Stomach (tissue), 9 donors: ENCODE results near the gene GRIK2. TPM values are rescaled to one million over a fixed set of nuclear protein-coding genes. Genes with fewer than 3 reads are reported as not detected.

Experiments used
- DNase-seq, 2 donors: peaks; one replicate each; pipeline versions ENCODE4 v3.0.0 to v3.0.0-alpha.2; 2013 to 2019
- H3K27ac ChIP-seq, 5 donors: fragments of 200-600 bp in 4 of 5; sonication (generic) in 4 of 5; one replicate each; pipeline ENCODE4 v1.5.1; 2013 to 2019; ENCODE audit warnings: mild to moderate bottlenecking in 1 of 5, moderate library complexity in 1 of 5
- H3K27me3 ChIP-seq, 3 donors: fragments of 200-600 bp; sonication (generic); one replicate each; pipeline ENCODE4 v1.5.1; 2017 to 2019; ENCODE audit warnings: mixed run types in 1 of 3
- H3K36me3 ChIP-seq, 4 donors: fragments of 200-600 bp; sonication (generic); 1 replicate in 3 of 4; 2 replicates in 1 of 4; pipeline ENCODE4 v1.5.1; 2016 to 2019
- H3K4me1 ChIP-seq, 4 donors: fragments of 200-600 bp; sonication (generic); one replicate each; pipeline ENCODE4 v1.5.1; 2016 to 2019
- H3K4me3 ChIP-seq, 4 donors: fragments of 200-600 bp; sonication (generic) in 3 of 4; one replicate each; pipeline ENCODE4 v1.5.1; 2016 to 2019; ENCODE audit warnings: mild to moderate bottlenecking in 1 of 4
- H3K9me3 ChIP-seq, 4 donors: fragments of 200-600 bp; sonication (generic); one replicate each; pipeline ENCODE4 v1.5.1; 2016 to 2019
- EP300 ChIP-seq: sonication (generic); formaldehyde crosslinking; IDR thresholded peaks from one replicate; pipeline ENCODE4 v1.6.1; 2017; ENCODE audit warnings: antibody characterized with exemption
- POLR2A ChIP-seq, 4 donors: fragments of 450-650 bp; IDR thresholded peaks; one replicate each; pipeline ENCODE4 v1.6.1; 2016; ENCODE audit warnings: antibody characterized with exemption in 4 of 4, control low read depth in 2 of 4, mild to moderate bottlenecking in 1 of 4, moderate library complexity in 1 of 4
- POLR2AphosphoS5 ChIP-seq, 3 donors: sonication (generic); formaldehyde crosslinking; IDR thresholded peaks; one replicate each; pipeline ENCODE4 v1.6.1; 2016; ENCODE audit warnings: antibody characterized with exemption in 3 of 3
- whole genome bisulfite sequencing, 5 donors: extraction: QIAGEN DNeasy Blood & Tissue Kit in 3 of 5; methylation state at CpG; one replicate each; pipeline versions ENCODE4 v1.1.5 to v1.1.7; 2013 to 2018; 5-methylcytosine and 5-hydroxymethylcytosine counted together
- intact Hi-C: fragments of 100-400 bp; cut with DNase I; formaldehyde crosslinking; loops from one replicate; pipeline ENCODE4 v1.15.1; 2023; ENCODE audit warnings: low total_unique reads
- polyA plus RNA-seq, 3 donors: library from polyadenylated mRNA; stranded (reverse); fragments of 200-250 nt; gene quantifications; one replicate each; pipeline ENCODE4 v1.2.3, GENCODE V29; 2013
- total RNA-seq, 5 donors: library from RNA; depleted of rRNA; stranded (reverse); fragments of >200 nt; gene quantifications; one replicate each; pipeline versions ENCODE4 v1.1.0 to v1.2.3, GENCODE V29; 2014 to 2016
- TF ChIP-seq, protein P1 (sequence below), 7 experiments: fragments of 450-650 bp in 4 of 7; fragments of 200-600 bp in 3 of 7; sonication (generic) in 3 of 7; IDR thresholded peaks; one replicate each; pipeline ENCODE4 v1.5.1; 2016 to 2019; ENCODE audit warnings: antibody characterized with exemption in 7 of 7, control low read depth in 2 of 7, mild to moderate bottlenecking in 1 of 7
- donor health status: healthy with polysubstance abuse.
- donor health status: Bipolar disorder and iron deficiency.
- donor health status: healthy.

GRIK2 gene
- total and polyA plus RNA-seq, 8 donors = 0.06 to 7.7 (median 0.50) TPM; not detected in 3

DNA sequence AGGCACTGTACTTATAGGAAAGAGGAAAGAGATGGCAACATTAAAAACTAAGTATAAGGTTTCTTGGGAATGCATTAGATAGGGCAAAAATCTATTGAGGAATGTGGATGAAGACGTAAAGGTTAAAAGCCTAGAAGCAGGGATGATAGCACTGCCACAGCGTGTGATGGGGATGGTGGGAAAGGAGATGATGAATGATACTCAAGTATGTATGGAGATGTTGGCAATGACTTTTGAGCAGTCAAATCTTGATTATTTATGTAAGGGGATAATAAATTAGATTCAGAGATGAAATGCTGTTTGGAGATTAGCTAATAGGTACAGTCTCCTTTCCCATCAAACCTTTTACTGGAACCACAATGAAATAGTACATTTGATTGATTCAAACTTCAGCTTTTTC lies 432.8 kb downstream of the GRIK2 start:
- peak in 1 of 2 donors; percentile 2 for DNase-seq
- Histone ChIP-seq H3K4me1 (no peaks in the 10 kb centered on the region), H3K36me3 (no peaks in the 10 kb centered on the region), H3K27ac (no peak overlapping the region), H3K9me3 (peaks cover 0 to 22% (median 7%) of the 10 kb centered on the region in 4 donors), H3K27me3 (no peaks in the 10 kb centered on the region), H3K4me3 (no peak overlapping the region)
- intact Hi-C loops = no loop called here
- 83 to 93% (median 92%) methylated on average over 2 of the region's 2 CpGs for WGBS, 5 donors
- TF ChIP-seq POLR2AphosphoS5 (IDR thresholded peaks at IDR 0.05) = no peak
- no peak for TF ChIP-seq EP300
- TF ChIP-seq, protein P1, sequence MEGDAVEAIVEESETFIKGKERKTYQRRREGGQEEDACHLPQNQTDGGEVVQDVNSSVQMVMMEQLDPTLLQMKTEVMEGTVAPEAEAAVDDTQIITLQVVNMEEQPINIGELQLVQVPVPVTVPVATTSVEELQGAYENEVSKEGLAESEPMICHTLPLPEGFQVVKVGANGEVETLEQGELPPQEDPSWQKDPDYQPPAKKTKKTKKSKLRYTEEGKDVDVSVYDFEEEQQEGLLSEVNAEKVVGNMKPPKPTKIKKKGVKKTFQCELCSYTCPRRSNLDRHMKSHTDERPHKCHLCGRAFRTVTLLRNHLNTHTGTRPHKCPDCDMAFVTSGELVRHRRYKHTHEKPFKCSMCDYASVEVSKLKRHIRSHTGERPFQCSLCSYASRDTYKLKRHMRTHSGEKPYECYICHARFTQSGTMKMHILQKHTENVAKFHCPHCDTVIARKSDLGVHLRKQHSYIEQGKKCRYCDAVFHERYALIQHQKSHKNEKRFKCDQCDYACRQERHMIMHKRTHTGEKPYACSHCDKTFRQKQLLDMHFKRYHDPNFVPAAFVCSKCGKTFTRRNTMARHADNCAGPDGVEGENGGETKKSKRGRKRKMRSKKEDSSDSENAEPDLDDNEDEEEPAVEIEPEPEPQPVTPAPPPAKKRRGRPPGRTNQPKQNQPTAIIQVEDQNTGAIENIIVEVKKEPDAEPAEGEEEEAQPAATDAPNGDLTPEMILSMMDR (IDR thresholded peaks at IDR 0.05) = no peak
- no peak for TF ChIP-seq POLR2A (IDR thresholded peaks at IDR 0.05)

DNA sequence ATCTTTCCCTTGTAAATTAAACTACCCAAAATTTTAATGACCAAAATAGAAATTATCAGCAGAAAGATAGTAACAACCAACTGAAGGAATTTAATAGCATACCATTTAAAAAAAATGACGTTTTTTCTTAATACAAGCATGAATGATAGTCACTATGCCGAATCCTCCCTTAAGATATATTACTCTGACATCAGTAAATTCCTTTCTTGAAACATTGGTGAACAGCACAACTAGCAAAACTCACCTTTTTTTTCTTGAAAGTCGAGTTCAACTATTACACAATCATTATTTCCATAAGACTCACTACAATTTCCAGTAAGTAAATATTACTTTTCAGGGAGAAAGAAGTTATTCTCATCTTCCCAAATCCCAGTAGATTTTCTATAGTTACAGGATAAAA lies 433.2 kb downstream of the GRIK2 start:
- Histone ChIP-seq H3K36me3 (no peaks in the 10 kb centered on the region), H3K27ac (no peak overlapping the region), H3K27me3 (no peaks in the 10 kb centered on the region), H3K4me3 (no peak overlapping the region), H3K4me1 (no peaks in the 10 kb centered on the region), H3K9me3 (peaks cover 0 to 22% (median 7%) of the 10 kb centered on the region in 4 donors)
- WGBS, 5 donors = 58 to 65% (median 60%) methylated on average over 3 of the region's 3 CpGs
- DNase-seq = peak in 1 of 2 donors; percentile 1
- TF ChIP-seq POLR2A (IDR thresholded peaks at IDR 0.05) = no peak
- no peak for TF ChIP-seq POLR2AphosphoS5 (IDR thresholded peaks at IDR 0.05)
- no peak for TF ChIP-seq EP300
- TF ChIP-seq, protein P1 (IDR thresholded peaks at IDR 0.05) = no peak
- intact Hi-C loops = no loop called here

DNA sequence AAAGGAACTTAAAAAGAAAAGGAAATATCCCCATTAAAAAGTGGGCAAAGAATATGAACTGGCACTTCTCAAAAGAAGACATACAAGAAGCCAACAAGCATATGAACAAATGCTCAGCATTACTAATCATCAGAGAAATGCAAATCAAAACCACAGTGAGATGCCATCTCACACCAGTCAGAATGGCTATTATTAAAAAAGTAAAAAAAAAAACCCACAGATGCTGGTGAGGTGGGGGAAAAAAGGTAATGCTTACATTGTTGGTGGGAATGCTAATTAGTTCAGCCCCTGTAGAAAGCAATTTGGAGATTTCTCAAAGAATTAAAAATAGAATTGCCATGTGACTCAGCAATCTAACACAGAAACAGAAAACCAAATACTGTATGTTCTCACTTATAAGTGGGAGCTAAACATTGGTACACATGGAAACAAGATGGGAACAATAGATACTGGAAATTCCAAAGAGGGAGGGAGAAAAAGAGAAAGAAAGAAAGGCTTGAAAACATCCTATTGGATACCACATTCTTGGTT lies 437.1 kb downstream of the GRIK2 start:
- H3K4me1 ChIP-seq = no peaks in the 10 kb centered on the region
- TF ChIP-seq POLR2A (IDR thresholded peaks at IDR 0.05) (no peak), EP300 (no peak), POLR2AphosphoS5 (IDR thresholded peaks at IDR 0.05) (no peak)
- TF ChIP-seq, protein P1 (IDR thresholded peaks at IDR 0.05) = no peak
- H3K27me3 ChIP-seq = no peaks in the 10 kb centered on the region
- intact Hi-C loops = no loop called here
- no peak overlapping the region for H3K27ac ChIP-seq
- H3K4me3 ChIP-seq = no peak overlapping the region
- no peak for DNase-seq
- no peaks in the 10 kb centered on the region for H3K36me3 ChIP-seq
- peaks cover 0 to 22% (median 7%) of the 10 kb centered on the region in 4 donors for H3K9me3 ChIP-seq

DNA sequence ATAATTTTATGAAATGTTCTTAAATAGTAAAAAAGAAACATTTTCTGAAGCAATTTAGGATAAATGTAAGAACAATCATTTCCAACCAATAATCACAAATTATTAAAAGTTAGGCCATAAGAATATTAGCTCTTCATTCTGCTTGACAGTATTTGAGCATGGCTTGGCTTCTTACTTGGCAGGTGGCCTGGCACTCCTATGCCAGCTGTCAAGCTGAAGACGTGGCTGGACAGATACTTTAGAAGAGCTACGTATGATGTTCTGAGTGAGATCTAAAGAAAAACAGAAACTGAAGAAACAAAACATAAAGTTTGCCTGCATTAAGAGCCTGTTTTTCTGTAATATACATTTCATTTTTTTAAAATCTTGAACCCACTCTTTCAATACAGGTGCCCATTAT lies 438.9 kb downstream of the GRIK2 start:
- no peak for TF ChIP-seq EP300
- TF ChIP-seq, protein P1 (IDR thresholded peaks at IDR 0.05) = no peak
- TF ChIP-seq POLR2A (IDR thresholded peaks at IDR 0.05) = no peak
- TF ChIP-seq POLR2AphosphoS5 (IDR thresholded peaks at IDR 0.05) = no peak
- Histone ChIP-seq H3K27ac (no peak overlapping the region), H3K36me3 (no peaks in the 10 kb centered on the region), H3K4me3 (no peak overlapping the region), H3K4me1 (no peaks in the 10 kb centered on the region), H3K27me3 (no peaks in the 10 kb centered on the region), H3K9me3 (peaks cover 0 to 22% (median 7%) of the 10 kb centered on the region in 4 donors)
- 63 to 68% (median 65%) methylated on average over 2 of the region's 2 CpGs for WGBS, 5 donors
- DNase-seq = no peak
- intact Hi-C loops = no loop called here
